Fibroblast of peridontal ligament (primary cell): ENCODE results near the gene ALPK3.

Experiments
- DNase-seq: peaks from one replicate; pipeline ENCODE4 v3.0.0-alpha.2; 2010; ENCODE audit errors: extremely low read depth

Gene ALPK3

DNA sequence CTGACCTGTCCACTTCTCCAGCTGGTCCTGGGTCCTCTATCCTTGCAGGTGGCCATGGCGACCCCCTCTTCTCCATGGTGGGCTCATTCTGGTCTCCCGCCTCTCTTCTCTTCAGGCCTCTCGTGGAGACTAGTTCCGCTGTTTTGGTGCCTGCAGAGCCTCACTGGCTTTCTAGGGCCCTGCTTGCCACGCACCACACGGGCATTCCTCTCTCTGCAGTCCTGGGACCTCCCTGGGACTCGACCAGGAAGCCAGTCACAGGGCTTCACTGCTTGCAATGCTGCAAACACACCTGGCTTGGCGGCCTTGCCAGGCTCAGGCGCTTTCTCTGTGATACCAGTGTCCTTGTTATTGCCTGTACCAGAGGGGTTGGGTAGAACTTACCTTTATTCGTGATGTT lies 76.5 kb downstream of the ALPK3 start:
- no peak for DNase-seq

DNA sequence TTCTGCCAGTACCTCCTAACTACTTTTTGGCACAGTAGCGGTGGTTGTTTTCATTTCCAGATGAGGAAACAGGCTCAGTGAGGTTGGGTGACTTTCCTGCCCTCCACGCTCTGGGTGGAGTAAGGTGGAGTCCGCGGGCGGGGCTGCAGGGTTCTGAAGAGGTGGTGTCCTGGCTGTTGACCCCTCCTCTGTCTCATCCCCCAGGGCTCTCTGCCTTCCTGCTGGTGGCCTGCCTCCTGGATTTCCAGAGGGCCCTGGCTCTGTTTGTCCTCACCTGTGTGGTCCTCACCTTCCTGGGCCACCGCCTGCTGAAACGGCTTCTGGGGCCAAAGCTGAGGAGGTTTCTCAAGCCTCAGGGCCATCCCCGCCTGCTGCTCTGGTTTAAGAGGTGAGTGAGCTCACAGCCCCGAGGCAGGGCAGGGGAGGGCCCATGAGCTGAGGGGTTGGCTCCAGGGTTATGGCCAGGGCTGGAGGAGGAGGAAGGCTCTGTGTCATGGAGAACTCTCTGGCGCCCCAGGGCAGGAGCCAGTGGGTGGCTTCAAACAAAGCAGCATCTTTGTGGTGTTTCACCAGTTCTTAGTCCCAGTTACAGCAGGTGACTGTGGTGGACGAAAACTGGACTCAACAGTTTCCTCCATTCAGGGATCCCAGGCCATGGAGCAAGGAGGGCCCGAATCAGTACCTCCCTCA lies 77.7 kb downstream of the ALPK3 start:
- DNase-seq = no peak

DNA sequence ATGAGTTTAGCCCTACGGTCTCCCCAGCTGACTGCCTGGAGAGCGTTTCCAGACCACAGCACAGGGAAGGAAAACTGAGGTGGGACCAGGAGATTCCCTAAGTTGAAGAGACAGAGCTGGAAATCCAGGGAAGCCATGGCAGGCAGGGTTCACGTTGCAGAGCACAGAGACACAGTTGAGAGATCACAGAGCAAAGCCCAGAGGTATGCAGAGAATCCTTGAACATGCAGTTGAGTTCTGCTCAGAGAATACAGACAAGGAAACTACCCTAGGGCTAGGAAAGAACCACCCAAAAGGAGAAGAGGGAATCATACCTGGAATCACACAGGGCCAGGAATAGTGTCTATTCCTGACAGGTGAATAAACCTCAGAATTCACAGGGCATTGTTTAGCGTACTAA lies 81.6 kb downstream of the ALPK3 start:
- DNase-seq = no peak

DNA sequence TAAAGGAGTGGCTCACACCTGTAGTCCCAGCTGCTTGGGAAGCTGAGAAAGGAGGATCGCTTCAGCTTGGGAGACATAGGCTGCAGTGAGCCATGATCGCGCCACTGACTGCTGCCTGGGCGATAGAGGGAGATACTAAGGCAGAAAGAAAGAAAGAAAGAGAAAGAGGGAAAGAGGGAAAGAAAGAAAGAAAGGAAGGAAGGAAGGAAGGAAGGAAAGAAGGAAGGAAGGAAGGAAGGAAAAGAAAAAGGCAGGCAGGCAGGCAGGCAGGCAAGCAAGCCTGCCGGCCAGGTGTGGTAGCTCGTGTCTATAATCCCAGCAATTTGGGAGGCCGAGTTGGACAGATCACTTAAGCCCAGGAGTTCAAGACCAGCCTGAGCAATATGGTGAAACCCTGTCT lies 82.6 kb downstream of the ALPK3 start:
- DNase-seq = no peak

DNA sequence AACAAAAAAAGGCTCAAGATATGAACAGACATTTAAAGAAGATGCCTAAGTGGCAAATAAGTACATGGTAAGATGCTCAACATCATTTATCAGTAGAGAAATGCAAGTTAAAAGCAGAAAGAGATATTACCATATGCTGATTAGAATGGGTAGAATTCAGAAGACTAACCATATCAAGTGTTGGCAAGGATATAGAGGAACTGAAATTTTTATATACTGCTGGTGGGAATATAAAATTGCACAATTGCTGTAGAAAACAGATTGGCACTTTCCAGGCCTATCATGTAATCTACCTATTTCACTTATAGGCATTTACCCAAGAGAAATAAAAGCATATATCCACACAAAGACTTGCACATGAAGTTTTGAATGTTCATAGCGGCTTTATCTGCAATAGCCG lies 84.4 kb downstream of the ALPK3 start:
- DNase-seq = no peak

DNA sequence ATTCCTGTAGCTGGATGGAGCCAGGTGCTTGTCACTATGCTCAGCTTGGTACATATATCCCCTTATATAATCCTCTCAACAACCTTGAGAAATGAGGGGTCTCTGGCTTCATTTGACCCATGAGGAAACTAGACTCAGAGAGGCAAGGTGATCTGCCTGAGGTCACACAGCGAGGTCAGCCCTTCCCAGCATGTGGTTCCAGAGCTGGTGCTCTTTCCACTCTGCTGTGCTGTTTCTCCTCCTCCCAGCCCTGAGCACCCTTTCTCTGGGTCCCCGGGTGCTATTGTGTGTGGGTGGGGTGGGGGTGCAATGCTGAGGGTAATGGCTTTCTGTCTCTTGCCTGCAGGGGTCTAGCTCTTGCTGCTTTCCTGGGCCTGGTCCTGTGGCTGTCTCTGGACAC lies 86.6 kb downstream of the ALPK3 start:
- no peak for DNase-seq

DNA sequence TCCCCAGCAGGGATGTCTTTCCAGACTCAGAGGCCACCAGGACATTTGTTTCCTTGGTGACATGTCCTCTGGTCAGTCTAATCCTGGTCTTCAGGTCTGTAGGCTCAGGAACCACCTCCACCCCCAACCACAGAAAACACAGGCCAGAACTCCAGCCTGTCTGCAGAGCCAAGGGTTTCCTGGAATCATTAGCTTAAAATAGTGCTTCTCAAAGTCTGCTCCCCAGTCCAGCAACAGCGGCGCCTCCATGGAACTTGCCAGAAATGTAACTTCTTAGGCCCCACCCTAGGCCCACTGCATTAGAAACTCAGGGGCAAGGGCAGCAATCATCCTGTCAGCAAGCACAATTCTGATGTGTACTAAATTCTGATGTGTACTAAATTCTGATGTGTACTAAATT lies 87.3 kb downstream of the ALPK3 start:
- no peak for DNase-seq

DNA sequence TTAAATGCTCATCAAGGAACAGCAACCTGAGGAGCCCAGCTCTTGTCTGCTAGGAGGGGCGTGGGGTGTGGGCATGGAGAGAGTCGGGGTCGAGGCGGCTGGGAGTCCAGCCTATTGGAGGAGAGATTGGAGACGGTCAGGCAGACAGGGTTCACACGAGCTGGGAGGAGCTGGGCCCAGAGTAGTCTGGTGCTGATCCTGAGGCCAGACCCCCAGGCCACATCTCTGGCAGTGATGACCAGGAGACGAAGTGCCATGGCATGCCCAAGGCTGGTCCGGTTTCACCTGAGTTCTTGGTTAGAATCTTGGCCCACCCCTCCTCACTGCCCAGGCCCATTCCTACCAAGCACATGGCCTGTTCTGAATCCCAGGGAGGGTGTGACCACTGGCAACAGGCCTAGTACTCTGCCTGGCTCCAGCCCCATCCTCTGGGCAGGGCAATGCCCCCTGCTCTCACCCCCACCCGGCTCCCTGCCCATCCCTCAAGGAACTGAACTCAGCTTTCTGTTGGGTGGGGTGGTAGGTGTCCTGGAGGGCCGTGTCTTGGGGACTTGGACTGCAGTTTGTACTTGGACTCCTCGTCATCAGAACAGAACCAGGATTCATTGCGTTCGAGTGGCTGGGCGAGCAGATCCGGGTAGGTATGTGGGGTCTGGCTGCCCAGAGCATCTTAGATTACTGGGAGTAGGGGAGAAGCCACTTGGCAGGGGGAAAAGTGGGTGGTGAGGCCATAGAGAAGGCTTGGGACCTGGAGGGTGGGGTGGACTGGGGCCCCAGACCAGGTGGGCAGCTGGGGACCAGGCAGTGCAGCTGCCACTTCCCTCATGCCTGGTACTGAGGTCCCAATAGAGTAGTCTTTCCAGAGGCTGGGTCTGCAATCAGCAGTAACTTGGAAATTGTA lies 88.1 kb downstream of the ALPK3 start:
- no peak for DNase-seq

DNA sequence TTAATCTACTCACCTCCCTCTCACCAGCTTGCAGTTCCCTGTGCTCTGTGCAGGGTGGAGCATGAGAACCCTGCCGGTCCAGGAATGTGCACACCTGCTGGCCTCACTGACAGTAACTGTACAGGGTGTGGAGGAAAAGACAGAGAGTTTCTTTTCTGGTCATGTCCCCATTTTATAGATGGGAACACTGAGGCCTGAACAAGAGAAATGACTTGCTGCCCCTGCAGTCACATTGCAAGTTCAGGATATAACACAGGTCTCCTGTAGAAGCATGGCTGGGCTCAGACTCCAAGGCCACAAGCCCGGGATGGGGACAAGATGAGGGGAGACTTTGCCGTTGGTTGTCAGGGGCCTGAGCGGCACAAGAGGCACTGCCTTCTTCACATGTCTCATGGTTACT lies 90.6 kb downstream of the ALPK3 start:
- DNase-seq = no peak

DNA sequence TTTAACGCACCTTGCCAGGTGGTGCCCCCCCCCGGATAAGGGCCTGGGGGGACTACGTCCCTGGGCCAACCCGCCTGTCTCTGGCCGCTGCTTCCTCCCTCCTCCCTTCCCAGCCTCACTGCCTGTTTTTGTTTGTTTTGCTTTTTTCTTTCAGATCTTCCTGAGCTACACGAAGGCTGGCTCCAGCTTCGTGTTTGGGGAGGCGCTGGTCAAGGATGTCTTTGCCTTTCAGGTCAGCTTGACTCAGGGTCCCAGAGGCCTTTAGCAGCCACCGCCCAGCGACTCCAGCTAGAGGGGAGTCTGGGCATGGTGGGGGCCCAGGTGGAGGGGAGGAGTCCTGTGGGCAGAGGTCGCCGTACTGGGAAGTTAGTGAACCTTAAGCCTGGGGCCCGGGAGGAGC lies 91.4 kb downstream of the ALPK3 start:
- no peak for DNase-seq

DNA sequence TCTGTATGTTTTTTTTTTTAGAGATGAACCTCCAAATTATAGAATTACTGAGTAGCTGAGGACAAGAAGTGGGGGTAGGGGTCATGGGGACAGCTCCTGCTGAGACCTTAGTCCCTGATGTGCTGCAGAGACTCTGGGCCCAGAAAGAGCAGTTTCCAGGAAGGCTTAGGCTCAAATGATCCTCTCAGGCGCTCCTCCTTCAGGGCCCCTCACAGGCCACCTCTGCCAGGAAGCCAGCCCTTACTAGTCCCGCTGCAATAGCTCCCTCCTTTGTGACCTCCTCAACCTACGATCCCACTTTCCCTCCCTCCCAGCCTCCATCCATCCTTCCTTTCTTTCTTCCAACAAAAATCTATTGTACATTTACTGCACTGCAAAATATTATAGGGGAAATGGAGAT lies 91.9 kb downstream of the ALPK3 start:
- no peak for DNase-seq

DNA sequence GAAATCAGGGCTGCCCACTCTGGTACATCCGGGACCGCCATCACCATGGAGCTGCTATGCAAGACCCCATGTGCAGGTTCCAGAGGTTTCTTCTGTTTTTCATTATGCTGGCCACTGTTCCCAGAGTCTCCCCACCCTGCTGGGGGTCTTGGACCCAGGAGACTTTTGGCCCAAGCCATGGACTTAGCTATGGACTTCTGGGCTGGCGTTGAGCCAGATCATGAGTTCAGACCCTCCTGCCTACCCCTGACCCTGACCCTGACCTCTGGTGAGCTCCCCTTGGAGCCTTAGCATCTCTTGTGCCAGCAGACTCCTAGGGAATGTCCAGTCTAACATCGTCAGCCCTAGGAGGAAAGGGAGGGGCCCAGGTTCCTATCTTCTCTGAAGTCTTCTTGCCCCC lies 92.6 kb downstream of the ALPK3 start:
- no peak for DNase-seq

DNA sequence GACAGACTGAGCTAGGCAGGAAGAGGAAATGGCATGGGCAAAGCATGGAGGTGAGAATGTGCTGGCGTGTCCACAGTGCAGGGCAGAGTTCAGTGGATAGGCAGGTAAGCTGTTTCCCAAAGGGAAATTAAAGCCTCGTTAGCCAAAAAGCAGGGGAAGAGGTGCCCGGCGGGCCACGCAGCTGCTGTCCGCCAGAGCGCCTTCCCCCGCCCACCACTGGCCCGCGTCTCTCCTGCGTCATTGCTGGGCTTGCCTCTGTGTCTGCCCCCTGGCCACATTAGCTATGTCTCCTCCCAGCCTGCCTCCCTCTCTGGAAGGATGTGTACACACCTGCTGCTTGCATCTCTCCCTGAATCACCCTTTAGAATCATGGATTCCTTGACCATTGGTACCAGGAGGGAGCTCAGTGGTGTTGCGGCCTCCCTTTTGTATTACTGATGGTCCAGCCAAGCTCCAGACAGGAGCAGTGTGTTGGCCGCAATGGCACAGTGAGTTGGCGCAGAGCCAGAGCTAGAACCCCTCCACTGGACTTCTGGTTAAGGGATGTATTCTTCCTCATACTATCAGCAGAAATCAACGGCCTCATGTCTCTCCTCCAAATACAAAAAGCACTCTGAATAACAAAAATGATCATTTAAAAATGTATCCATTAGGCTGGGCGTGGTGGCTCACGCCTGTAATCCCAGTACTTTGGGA lies 93.9 kb downstream of the ALPK3 start:
- no peak for DNase-seq

DNA sequence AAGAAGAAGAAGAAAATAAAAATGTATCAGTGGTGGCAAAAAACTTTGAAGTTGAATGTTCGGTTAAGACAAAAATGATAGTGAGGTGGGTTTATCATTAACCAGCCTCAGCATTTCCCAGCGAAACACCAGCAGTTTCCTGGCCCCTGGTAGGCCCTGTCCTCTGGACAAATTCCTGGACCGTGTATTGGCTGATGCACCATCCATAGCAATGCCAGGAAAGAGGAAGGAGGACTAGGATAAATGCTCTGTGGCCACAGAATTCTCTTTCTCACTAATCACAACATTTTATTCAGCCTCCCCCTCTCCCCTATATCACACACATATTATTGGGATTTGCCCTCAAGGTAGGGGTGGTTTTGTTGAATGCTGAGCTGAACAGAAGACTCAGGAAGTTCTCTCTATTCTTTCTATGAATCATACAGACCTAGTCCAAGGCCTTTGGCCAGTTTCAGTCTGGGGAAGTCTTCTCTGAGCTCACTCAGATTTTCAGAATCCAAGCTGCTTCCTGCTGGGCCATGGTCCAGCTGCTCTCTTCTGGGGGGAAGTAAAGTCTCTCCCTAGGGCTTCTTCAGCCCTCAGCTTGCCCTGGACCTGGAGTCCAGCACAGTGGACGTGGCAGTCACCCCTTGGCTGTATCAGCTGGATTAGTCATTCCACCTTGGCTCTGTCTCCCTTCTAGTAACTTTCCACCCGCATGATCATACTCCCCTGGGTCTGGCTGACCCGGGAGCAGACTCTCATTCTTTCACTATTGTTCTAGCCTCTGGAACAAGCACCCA lies 94.9 kb downstream of the ALPK3 start:
- DNase-seq = peak; percentile 99

DNA sequence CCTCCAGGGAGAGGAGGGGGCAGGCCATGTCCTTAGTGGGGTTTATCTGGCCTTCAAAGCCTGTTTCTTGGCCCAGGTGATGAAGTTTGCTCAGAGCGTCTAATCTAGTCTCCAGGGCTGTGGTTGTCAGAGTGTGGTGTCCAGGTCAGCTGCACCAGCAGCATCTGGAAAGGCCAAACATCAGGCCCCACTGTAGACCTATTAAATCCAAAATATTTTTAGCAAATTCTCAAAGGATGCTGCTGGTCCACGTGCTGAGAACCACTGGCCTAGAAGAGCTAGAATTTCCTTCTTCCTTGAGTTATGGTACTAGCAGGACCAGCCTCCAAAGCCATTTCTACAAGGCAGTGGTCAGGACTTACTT lies 96.2 kb downstream of the ALPK3 start:
- DNase-seq = no peak

DNA sequence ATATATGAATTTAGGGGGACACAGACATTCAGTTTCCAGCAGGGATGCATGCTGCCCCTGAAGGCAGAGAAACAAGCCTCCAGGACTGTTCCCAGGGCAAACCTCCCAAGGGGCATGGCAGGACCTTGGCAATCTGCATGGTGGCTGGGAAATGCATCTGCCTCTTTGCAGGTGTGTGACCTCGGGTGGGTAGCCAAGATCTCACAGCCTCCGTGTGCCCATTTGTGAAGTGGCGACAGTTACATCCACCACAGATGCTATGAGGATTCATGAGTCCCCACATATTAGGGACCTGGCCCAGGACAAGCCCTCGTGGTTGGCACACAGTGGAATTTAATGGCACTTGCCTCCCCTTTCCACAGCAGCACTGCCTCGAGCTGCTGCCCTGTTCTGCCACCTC lies 97.2 kb downstream of the ALPK3 start:
- DNase-seq = no peak

DNA sequence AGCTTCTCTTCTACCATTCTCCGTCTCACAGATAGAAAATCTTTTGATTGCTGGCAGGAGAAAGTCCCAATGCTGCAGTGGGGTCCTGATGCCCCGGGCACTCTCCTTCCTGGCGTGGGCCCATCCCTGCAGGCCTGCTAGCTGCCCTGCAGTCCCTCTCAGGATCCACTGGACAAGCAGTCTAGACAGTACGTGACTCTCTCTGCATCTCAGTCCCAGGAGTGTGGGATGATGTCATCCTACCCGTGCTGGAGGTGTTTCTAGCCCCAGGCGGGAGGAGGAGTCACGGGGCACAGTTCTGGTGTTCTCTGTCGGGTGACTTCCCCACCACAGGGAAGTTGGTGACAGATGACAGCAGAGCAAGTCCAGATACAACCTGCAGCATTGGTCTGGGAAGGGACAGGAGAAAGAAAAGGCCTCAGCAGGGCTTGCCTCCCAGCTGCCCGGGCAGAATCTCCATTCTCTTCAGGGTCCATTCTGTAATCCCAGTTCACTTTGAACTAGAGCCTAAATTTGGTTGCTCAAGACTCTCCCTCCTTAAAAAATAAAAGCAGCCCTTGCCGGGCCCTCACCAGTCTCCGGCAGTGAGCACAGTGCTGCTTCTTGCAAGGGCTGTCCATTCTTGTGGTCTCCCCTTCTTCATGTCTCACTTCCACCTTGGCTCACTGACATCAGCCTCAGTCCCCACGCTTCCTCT lies 97.9 kb downstream of the ALPK3 start:
- DNase-seq = peak; percentile 44

DNA sequence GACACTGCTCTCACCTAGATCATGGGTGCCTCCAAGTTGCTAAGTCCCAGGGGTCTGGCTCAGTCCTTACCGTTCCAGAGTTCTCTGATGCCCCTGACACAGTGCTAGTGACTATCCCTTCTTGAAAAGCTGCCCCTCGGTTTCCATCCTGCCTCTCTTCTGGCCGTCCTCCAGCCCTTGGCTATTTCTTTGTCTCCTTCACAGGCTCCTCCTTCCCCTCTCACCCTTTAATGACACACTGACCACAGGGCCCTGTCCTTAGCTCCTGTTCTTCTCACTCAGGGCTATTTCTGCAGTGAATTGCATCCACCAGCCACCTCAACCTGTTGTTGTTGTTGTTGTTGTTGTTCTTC lies 98.4 kb downstream of the ALPK3 start:
- DNase-seq = no peak

DNA sequence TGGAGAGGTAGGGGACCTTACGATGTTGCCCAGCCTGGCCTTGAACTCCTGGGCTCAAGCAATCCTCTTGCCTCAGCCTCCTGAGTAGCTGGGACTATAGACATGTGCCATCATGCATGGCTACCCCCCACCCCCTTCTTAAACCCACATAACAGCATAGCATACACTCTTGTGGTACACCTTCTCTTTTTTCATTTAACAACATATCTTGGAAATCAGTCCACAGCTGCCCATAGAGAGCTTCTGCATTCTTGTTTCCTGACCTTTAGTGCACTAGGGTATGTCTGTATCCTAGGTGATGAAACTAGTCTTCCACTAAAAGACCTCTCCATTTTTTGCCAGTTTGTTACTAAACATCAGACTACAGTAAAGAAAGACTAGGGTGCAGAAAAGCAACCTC lies 100.3 kb downstream of the ALPK3 start:
- DNase-seq = no peak

DNA sequence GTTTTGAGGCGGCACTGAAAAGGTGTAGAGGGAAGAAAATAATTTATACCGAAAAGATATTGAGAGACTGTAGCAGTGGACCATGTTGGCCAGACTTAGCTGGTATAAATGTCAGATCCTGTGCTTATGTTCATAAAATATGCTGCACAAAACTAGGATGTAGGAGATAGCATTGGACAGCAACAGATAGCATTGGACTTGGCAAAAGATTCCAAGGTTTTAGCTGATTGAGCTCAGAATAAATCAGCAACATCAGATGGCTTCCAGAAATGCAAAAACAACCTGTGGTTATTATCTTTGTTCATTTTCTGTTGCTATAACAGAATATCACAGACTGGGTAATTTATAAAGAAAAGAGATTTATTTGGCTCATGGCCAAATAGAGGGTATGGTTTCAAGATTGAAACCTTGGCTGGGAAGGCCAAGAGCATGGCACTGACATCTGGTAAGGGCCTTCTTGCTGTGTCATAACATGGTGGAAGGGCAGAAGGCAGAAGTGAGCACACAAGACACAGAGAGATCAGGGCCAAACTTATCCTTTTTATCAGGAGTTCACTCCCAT lies 102.0 kb downstream of the ALPK3 start:
- no peak for DNase-seq

DNA sequence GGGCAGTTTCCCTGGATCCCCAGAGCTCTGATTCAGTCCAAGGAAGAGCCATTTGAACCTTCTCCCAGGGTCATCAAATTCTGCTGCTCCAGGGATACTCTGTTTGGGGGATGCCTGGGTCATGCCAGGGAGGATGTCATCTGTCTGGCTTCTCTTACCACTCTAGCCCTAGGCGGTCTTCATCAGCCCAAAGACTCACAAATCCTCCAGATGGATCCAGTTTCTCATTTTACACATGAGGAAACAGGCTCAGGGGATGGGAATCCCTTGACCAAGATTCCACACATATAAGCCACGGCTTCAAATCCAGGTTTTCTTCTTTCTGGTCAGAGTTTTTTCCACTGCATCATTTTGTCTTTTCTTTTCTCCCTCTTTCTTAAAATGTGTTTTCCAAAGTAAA lies 104.0 kb downstream of the ALPK3 start:
- DNase-seq = no peak
